AG10803 (cell line): ENCODE results near the gene XXYLT1.

Experiments used
- DNase-seq: peaks from one replicate; pipeline ENCODE4 v3.0.0; 2010; ENCODE audit warnings: low read depth
- H3K4me3 ChIP-seq: 2 replicates; pipeline ENCODE4 v1.5.1; 2011; ENCODE audit warnings: mild to moderate bottlenecking, low read length, control low read depth
- TF ChIP-seq, protein P1 (sequence below): conservative IDR thresholded peaks from 2 replicates; pipeline ENCODE4 v1.5.1; 2011; ENCODE audit warnings: mild to moderate bottlenecking, low read length, control low read depth, inconsistent platforms

Gene XXYLT1

DNA sequence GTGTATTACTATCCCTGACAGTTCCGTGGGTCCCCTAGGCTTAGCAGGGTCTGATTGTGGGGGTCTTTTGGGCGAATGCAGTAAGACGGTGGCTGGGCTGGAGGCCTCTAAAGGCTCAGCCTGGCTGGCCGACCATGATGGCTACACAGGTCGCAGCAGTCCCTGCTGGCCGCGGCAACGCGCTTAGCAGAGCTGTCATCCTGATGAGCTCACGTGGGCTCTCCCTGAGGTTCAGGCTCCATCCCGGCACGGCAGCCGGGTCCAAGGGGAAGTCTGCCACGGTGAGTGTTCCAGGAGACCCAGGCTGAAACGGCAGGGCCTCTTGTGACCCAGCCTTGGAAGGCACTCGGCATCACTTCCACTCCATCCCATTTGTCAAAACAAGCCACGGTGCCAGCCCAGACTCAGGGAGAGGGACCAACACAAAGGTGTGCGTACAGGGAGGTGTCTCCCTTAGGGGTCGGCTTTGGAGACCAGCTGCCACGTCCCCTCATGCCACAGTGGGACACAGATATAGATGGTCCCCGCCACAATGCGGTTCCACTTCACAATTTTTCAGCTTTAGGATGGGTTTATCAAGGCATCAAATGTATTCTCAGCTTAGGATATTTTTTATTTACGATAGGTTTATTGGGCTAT, 101.8 kb downstream of the XXYLT1 start:
- H3K4me3 ChIP-seq = no peak overlapping the region
- DNase-seq = no peak
- TF ChIP-seq, protein P1, sequence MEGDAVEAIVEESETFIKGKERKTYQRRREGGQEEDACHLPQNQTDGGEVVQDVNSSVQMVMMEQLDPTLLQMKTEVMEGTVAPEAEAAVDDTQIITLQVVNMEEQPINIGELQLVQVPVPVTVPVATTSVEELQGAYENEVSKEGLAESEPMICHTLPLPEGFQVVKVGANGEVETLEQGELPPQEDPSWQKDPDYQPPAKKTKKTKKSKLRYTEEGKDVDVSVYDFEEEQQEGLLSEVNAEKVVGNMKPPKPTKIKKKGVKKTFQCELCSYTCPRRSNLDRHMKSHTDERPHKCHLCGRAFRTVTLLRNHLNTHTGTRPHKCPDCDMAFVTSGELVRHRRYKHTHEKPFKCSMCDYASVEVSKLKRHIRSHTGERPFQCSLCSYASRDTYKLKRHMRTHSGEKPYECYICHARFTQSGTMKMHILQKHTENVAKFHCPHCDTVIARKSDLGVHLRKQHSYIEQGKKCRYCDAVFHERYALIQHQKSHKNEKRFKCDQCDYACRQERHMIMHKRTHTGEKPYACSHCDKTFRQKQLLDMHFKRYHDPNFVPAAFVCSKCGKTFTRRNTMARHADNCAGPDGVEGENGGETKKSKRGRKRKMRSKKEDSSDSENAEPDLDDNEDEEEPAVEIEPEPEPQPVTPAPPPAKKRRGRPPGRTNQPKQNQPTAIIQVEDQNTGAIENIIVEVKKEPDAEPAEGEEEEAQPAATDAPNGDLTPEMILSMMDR = no peak

DNA sequence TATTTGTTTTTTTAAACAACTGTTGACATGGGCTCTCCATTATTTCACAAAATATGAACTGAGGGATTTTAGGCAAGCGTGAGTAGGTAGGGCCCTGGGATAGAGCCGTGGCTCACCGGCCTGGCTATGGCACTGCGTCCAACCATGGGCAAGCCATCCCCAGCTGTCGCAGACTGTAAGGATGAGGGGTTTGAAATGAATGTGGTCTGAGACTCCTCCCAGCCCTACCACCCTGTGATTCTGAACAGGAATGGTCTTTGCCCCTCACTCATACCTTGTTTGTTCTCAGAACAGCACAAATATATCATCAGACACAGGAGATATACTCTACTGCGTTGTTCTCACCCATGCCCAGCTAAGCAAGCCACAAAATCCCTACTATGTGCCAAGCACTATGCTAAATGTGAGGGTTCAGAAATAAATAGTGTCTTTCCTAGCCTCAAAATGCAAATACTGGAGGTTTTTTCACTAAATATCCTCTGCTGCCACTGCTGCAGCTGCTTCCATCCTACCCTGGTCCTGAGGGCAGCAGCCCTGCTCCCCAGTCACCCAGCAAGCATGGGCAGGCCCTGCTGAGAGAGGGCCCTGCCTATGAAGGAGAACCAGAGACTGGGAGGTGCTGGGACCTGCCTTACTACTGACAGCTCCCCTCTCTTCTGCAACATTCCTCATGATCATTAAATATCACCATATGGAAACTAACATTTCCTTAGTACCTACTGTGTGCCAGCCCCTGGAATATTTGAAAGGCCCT, 102.8 kb downstream of the XXYLT1 start:
- no peak for DNase-seq
- TF ChIP-seq, protein P1 = no peak
- H3K4me3 ChIP-seq = no peak overlapping the region

DNA sequence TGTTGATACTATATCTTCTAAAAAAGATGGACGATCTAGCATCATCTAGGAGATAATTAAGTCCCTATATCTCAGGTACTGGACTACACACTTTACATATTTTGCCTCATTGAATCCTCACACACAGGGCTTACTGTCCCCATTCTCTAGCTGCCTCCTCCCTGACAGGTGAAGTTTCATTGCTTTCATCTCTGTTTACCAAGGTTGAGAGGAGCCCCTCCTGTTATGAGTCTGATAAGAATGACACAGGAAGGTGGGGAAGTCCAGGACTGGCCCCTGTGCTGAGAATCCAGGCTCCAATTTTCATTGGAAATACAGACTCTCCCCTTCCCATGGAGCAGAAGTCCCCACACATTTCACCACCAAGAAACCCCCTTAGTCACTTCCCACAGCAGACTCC, 105.2 kb downstream of the XXYLT1 start:
- TF ChIP-seq, protein P1 = no peak
- H3K4me3 ChIP-seq = no peak overlapping the region
- DNase-seq = no peak

DNA sequence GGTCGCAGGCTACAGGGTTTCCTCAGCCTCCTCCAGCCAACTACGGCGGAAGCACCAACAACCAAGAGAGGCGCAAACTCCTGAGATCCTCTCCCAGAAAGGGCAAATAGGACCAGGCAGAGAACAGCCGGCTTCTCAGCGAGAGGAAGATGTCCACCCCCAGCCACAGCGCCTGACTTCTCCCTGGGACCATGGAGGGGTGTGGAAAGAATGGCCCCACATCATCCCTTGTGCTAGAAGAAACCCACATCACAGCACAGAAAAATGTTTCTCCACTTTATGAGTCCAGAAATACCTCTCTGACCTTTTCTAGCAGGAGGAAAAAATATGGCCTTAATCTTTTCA, 105.7 kb downstream of the XXYLT1 start:
- TF ChIP-seq, protein P1 = no peak
- no peak overlapping the region for H3K4me3 ChIP-seq
- no peak for DNase-seq

DNA sequence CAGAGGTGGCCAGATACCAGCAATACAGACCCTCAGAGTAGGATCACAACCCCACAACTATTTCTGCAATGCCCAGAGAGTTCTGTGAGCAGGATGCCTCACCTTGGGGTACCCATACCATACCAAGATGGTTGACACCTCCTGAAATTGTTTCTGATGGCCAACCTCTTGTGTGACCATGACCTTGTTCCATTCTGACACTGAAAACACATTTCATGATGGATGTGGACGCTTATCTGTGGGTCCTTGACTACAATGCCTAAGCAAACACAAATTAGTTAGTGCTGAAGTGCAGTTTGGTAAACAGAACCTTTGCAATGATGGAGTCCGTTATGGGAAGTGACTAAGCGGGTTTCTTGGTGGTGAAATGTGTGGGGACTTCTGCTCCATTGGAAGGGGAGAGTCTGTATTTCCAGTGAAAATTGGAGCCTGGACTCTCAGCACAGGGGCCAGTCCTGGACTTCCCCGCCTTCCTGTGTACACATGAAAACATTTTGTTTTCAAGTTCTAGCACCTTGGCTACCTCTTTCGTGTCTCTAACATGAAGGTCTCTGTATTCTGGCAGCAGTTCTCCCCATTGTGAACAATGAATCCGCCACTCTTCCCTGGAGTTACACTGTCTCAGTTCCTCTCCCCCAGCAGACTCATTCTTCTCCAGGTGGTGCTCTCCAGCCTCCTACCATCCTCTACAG, 106.2 kb downstream of the XXYLT1 start:
- no peak overlapping the region for H3K4me3 ChIP-seq
- TF ChIP-seq, protein P1 = no peak
- DNase-seq = no peak

DNA sequence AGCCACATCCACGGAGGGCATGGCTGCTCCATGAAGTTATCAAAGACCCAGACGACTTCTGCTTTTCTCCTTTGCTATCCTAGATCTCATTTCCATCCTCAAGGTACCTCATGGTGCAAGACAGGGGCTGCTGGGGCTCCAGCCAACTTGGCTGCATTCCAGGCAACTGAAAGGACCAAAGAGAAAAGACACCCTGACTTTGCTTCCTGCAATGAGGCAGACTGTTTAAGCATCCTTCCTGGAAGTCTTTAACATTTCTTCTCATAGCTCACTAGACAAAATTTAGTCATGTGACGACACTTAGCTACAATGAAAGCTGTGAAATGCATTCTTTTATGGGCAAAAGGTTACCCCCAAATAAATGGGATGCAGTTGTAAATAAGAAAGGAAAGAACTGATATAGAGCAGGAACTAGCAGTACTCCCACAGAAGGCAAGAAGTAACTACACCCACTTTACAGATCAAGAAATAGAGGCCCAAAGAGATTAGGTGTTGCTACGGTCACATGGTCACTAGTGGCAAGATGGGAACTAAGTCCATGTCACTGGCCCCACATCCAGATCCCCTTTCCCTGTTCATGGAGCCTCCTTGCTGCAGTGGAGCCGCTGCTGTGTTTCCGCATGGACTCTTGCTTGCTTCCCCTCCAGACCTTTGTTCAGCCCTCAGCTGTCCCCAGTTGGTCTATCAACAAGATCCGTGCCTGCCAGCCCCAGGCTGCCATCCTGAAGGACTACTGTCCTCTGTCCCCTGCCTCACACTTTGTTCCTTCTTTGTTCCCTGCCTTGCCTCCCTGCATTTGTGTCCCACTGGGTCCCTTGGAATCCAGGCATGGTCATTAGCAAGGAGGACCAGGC, 107.0 kb downstream of the XXYLT1 start:
- H3K4me3 ChIP-seq = no peak overlapping the region
- TF ChIP-seq, protein P1 = no peak
- DNase-seq = no peak
